Measurements from ENCODE around the gene UBE2B. TPM values are rescaled to one million over a fixed set of nuclear protein-coding genes. Genes with fewer than 3 reads are reported as not detected.

Gene UBE2B
- total RNA-seq, 1 experiment from 2014 or later = 97.8 TPM

DNA sequence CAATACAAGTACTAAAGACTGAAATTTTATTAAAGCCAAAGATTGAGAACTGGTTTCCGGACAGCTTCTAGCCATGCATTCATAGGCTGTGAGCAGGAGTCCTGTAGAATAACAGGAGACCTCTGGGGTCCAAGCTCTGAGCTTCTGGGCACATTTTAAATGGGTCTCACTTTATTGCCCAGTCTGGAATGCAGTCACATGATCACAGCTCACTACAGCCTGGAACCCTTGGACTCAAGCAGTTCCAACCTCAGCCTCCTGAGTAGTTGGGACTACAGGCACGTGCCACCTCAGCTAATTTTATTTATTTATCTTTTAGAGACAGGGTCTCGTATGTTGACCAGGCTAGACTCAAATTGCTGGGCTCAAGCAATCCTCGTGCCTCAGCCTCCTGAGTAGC is 24.9 kb downstream of the UBE2B start:
- DNase-seq (ENCODE audit: low read depth, low spot score) = no peak
- Histone ChIP-seq H3K4me1 (ENCODE audit: control insufficient read depth, insufficient read depth, low read length) (peaks cover 10% of the 10 kb centered on the region), H3K4me3 (ENCODE audit: low read depth in 2 of 2, low read length in 2 of 2) (no peak overlapping the region), H3K27me3 (ENCODE audit: control insufficient read depth, insufficient read depth, low read length) (no peaks in the 10 kb centered on the region), H3K36me3 (ENCODE audit: control insufficient read depth, insufficient read depth, low read length) (peaks cover 12% of the 10 kb centered on the region), H3K27ac (ENCODE audit: low read length) (no peak overlapping the region), H3K9me3 (ENCODE audit: control insufficient read depth, insufficient read depth, low read depth, low read length) (no peaks in the 10 kb centered on the region)
- no peak for ATAC-seq
- intact Hi-C loops (cut with micrococcal nuclease; ENCODE audit: unreplicated experiment) = no loop called here
- ChIA-PET CTCF (interaction anchor here (0.6 to 1.3 kb wide), 2 partner anchors 135 to 191 kb away, joined by 3 read pairs; no protein-coding TSS in a partner anchor), POLR2A (no interaction called here)
- no TSS peak for BruUV-seq (replicated peaks)
- in situ Hi-C loops (cut with HindIII; ENCODE audit: low pct_unique_long_range_greater_than_20kb, low sequenced_read_pairs) = no loop called here
- TF ChIP-seq CTCF (IDR thresholded peaks at IDR 0.05) = no peak
- TF ChIP-seq POLR2AphosphoS5 (IDR thresholded peaks at IDR 0.05; ENCODE audit: low read depth, low read length) = no peak
- no peak for TF ChIP-seq TCF7L2 (IDR thresholded peaks at IDR 0.05; ENCODE audit: low read depth, low read length)
- no peak for TF ChIP-seq SIN3A (IDR thresholded peaks at IDR 0.05; ENCODE audit: borderline replicate concordance, insufficient read depth, low read depth, low read length)
- no peak for TF ChIP-seq REST (IDR thresholded peaks at IDR 0.05; ENCODE audit: insufficient read depth in 1 of 2, low read depth in 2 of 2, low read length in 1 of 2)

GRCh38 chr5:134397196-134397595 is 25.8 kb downstream of the UBE2B start:
- Histone ChIP-seq H3K27me3 (ENCODE audit: control insufficient read depth, insufficient read depth, low read length) (no peaks in the 10 kb centered on the region), H3K4me3 (ENCODE audit: low read depth in 2 of 2, low read length in 2 of 2) (no peak overlapping the region), H3K9me3 (ENCODE audit: control insufficient read depth, insufficient read depth, low read depth, low read length) (no peaks in the 10 kb centered on the region), H3K27ac (ENCODE audit: low read length) (no peak overlapping the region), H3K4me1 (ENCODE audit: control insufficient read depth, insufficient read depth, low read length) (peaks cover 2% of the 10 kb centered on the region; the same call in 1 of the 2 replicates), H3K36me3 (ENCODE audit: control insufficient read depth, insufficient read depth, low read length) (peaks cover 12% of the 10 kb centered on the region)
- no peak for TF ChIP-seq REST (IDR thresholded peaks at IDR 0.05; ENCODE audit: insufficient read depth in 1 of 2, low read depth in 2 of 2, low read length in 1 of 2)
- peak; percentile 54 for TF ChIP-seq POLR2AphosphoS5 (IDR thresholded peaks at IDR 0.05; ENCODE audit: low read depth, low read length)
- no peak for DNase-seq (ENCODE audit: low read depth, low spot score)
- ChIA-PET CTCF (interaction anchor here (0.6 kb wide), 1 partner anchor 338 kb away, joined by 3 read pairs; no protein-coding TSS in a partner anchor), POLR2A (no interaction called here)
- in situ Hi-C loops (cut with HindIII; ENCODE audit: low pct_unique_long_range_greater_than_20kb, low sequenced_read_pairs) (no loop called here), intact Hi-C loops (cut with micrococcal nuclease; ENCODE audit: unreplicated experiment) (no loop called here)
- no TSS peak for BruUV-seq (replicated peaks)
- ATAC-seq = no peak
